H9 (cell line): Measurements from ENCODE around the gene NINL. TPM values are rescaled to one million over a fixed set of nuclear protein-coding genes. Genes with fewer than 3 reads are reported as not detected.

ENCODE experiments used
- DNase-seq: peaks from one replicate; pipeline ENCODE4 v3.0.0-alpha.2; 2017
- H2AFZ ChIP-seq: one replicate; pipeline ENCODE4 v1.6.1; 2013; ENCODE audit warnings: mild to moderate bottlenecking, low read length, control low read depth, moderate library complexity
- H2AK5ac ChIP-seq: 2 replicates; pipeline ENCODE4 v1.6.1; 2013; ENCODE audit warnings: low read length, control low read depth, mixed read lengths; ENCODE audit not compliant: insufficient read length
- H2BK120ac ChIP-seq: one replicate; pipeline ENCODE4 v1.6.1; 2013; ENCODE audit warnings: low read depth, mild to moderate bottlenecking, low read length, control low read depth, inconsistent platforms; ENCODE audit not compliant: poor library complexity, severe bottlenecking
- H2BK12ac ChIP-seq: 2 replicates; pipeline ENCODE4 v1.6.1; 2013; ENCODE audit warnings: low read length, control low read depth, mixed read lengths, low read depth; ENCODE audit not compliant: insufficient read length
- H2BK15ac ChIP-seq: 2 replicates; pipeline ENCODE4 v1.6.1; 2013; ENCODE audit warnings: low read depth, low read length, control low read depth
- H2BK20ac ChIP-seq: one replicate; pipeline ENCODE4 v1.6.1; 2013; ENCODE audit warnings: low read depth, mild to moderate bottlenecking, low read length, control low read depth, inconsistent platforms; ENCODE audit not compliant: poor library complexity, severe bottlenecking
- H2BK5ac ChIP-seq: 2 replicates; pipeline ENCODE4 v1.6.1; 2013; ENCODE audit warnings: low read length, control low read depth, mixed read lengths; ENCODE audit not compliant: insufficient read length
- H3K14ac ChIP-seq: 2 replicates; pipeline ENCODE4 v1.6.1; 2013; ENCODE audit warnings: low read length, control low read depth; ENCODE audit not compliant: insufficient read depth
- H3K18ac ChIP-seq: 2 replicates; pipeline ENCODE4 v1.6.1; 2013; ENCODE audit warnings: low read depth, mild to moderate bottlenecking, mixed read lengths, low read length, control low read depth; ENCODE audit not compliant: insufficient read length
- H3K23ac ChIP-seq: 2 replicates; pipeline ENCODE4 v1.6.1; 2013; ENCODE audit warnings: low read length, control low read depth, mixed read lengths, low read depth; ENCODE audit not compliant: insufficient read length
- H3K23me2 ChIP-seq: 2 replicates; pipeline ENCODE4 v1.6.1; 2013; ENCODE audit warnings: low read depth, mild to moderate bottlenecking, mixed read lengths, low read length, control low read depth; ENCODE audit not compliant: insufficient read length, poor library complexity, severe bottlenecking
- H3K27ac ChIP-seq: 2 replicates; pipeline ENCODE4 v1.5.1; 2013; ENCODE audit warnings: low read length, control low read depth, mixed read lengths, low read depth; ENCODE audit not compliant: insufficient read length
- H3K27me3 ChIP-seq: 2 replicates; pipeline ENCODE4 v1.6.1; 2013; ENCODE audit warnings: low read length, control low read depth, inconsistent platforms; ENCODE audit not compliant: insufficient read depth
- H3K4ac ChIP-seq: 2 replicates; pipeline ENCODE4 v1.6.1; 2013; ENCODE audit warnings: low read depth, mild to moderate bottlenecking, control low read depth, inconsistent platforms, low read length, moderate library complexity
- H3K4me1 ChIP-seq: 2 replicates; pipeline ENCODE4 v1.6.1; 2013; ENCODE audit warnings: low read length, control low read depth, inconsistent platforms; ENCODE audit not compliant: insufficient read depth
- H3K4me2 ChIP-seq: 2 replicates; pipeline ENCODE4 v1.6.1; 2013; ENCODE audit warnings: low read length, control low read depth, mixed read lengths; ENCODE audit not compliant: insufficient read length, insufficient read depth
- H3K56ac ChIP-seq: 2 replicates; pipeline ENCODE4 v1.6.1; 2013; ENCODE audit warnings: low read depth, mild to moderate bottlenecking, mixed read lengths, low read length, control low read depth; ENCODE audit not compliant: insufficient read length
- H3K79me1 ChIP-seq: 2 replicates; pipeline ENCODE4 v1.6.1; 2013; ENCODE audit warnings: low read depth, mild to moderate bottlenecking, moderate library complexity, low read length, control low read depth, inconsistent platforms; ENCODE audit not compliant: insufficient read depth, poor library complexity, severe bottlenecking
- H3K79me2 ChIP-seq: 2 replicates; pipeline ENCODE4 v1.6.1; 2013; ENCODE audit warnings: low read length, control low read depth, inconsistent platforms; ENCODE audit not compliant: insufficient read depth
- H3K9ac ChIP-seq: 2 replicates; pipeline ENCODE4 v1.6.1; 2013; ENCODE audit warnings: low read length, control low read depth, mixed read lengths; ENCODE audit not compliant: insufficient read length; ENCODE audit errors: extremely low read depth
- H3K9me3 ChIP-seq: one replicate; pipeline ENCODE4 v1.6.1; 2013; ENCODE audit warnings: low read depth, low read length, inconsistent platforms; ENCODE audit not compliant: control insufficient read depth
- H3T11ph ChIP-seq: one replicate; pipeline ENCODE4 v1.6.1; 2013; ENCODE audit warnings: mild to moderate bottlenecking, low read length, control low read depth, inconsistent platforms
- H4K20me1 ChIP-seq: one replicate; pipeline ENCODE4 v1.6.1; 2013; ENCODE audit not compliant: control insufficient read depth, insufficient read length, insufficient read depth
- H4K5ac ChIP-seq: 2 replicates; pipeline ENCODE4 v1.6.1; 2013; ENCODE audit warnings: low read depth, mild to moderate bottlenecking, mixed read lengths, low read length, control low read depth; ENCODE audit not compliant: insufficient read length
- H4K8ac ChIP-seq: replicated peaks from 2 replicates; pipeline ENCODE4 v1.6.1; 2013; ENCODE audit warnings: low read length, control low read depth, mixed read lengths, low read depth; ENCODE audit not compliant: insufficient read length
- H4K91ac ChIP-seq: 2 replicates; pipeline ENCODE4 v1.6.1; 2013; ENCODE audit warnings: low read depth, mild to moderate bottlenecking, moderate library complexity, mixed read lengths, low read length, control low read depth; ENCODE audit not compliant: insufficient read length
- H3K27ac Mint-ChIP-seq, 3 experiments: 2 replicates in 2 of 3; 3 replicates in 1 of 3; pipeline ENCODE4 v1.8.0; 2020 to 2021; ENCODE audit warnings: mixed read lengths in 3 of 3, mild to moderate bottlenecking in 1 of 3, moderate library complexity in 1 of 3
- H3K27me3 Mint-ChIP-seq: 2 replicates; pipeline ENCODE4 v1.8.0; 2021; ENCODE audit warnings: low read depth, mild to moderate bottlenecking, moderate library complexity, mixed read lengths
- H3K36me3 Mint-ChIP-seq, 3 experiments: 2 replicates in 2 of 3; 3 replicates in 1 of 3; pipeline ENCODE4 v1.8.0; 2020 to 2021; ENCODE audit warnings: low read depth in 3 of 3, mixed read lengths in 3 of 3; ENCODE audit not compliant: insufficient read depth in 1 of 3
- H3K4me1 Mint-ChIP-seq, 2 experiments: 2 replicates each; pipeline ENCODE4 v1.8.0; 2020; ENCODE audit warnings: mixed read lengths in 2 of 2
- H3K4me3 Mint-ChIP-seq, 2 experiments: 2 replicates in 1 of 2; 3 replicates in 1 of 2; pipeline ENCODE4 v1.8.0; 2020 to 2021; ENCODE audit warnings: mild to moderate bottlenecking in 2 of 2, mixed read lengths in 2 of 2, moderate library complexity in 1 of 2
- H3K9me3 Mint-ChIP-seq, 2 experiments: 2 replicates in 1 of 2; 3 replicates in 1 of 2; pipeline ENCODE4 v1.8.0; 2020; ENCODE audit warnings: mild to moderate bottlenecking in 2 of 2, mixed read lengths in 2 of 2, moderate library complexity in 1 of 2
- WGBS: extraction: QIAGEN DNeasy Blood & Tissue Kit; methylation state at CpG from one replicate; pipeline ENCODE4 v1.1.7; 2013; ENCODE audit warnings: missing lambda C conversion rate, low lambda C conversion rate, mixed read lengths; ENCODE audit not compliant: insufficient read length; ENCODE audit errors: extremely low coverage; 5-methylcytosine and 5-hydroxymethylcytosine counted together
- total RNA-seq: library from RNA; stranded (reverse); gene quantifications from 2 replicates; pipeline ENCODE4 v1.2.1, GENCODE V29; 2021
- TF ChIP-seq, protein P1 (sequence below): fragments of 200-600 bp; sonication (generic); conservative IDR thresholded peaks from 3 replicates; pipeline ENCODE4 v1.8.0; 2021; ENCODE audit warnings: antibody characterized with exemption, mild to moderate bottlenecking

NINL gene
- total RNA-seq, 1 experiment from 2014 or later: 34.3 TPM

DNA sequence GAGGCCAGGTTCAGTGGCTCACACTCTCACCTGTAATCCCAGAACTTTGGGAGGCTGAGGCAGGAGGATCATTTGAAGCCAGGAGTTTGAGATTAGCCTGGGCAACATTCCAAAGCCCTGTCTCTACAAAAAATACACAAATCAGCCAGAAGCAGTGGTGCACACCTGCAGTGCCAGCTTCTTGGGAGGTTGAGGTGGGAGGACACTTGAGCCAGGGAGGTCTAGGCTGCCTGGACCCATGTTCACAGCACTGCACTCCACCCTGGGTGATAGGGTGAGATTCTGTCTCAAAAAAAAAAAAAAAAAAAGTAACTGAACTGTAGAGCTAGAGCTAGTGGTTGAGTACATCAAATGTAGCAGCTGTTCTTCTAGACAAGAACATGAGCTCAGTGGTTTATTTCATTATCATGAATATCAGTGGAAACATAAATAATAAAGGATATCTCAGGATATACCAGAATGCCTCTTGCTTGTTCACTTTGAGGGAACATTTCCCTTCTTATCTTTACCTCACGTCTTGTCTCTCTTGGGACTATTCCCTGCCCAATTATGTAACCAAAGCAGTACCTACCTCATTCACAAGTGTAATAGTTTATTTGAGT, 20.9 kb upstream of the NINL start:
- Histone ChIP-seq H2BK12ac (no peak overlapping the region), H2AFZ (no peak overlapping the region), H3K18ac (no peak overlapping the region), H4K8ac (no peak overlapping the region), H3K9ac (no peak overlapping the region), H4K5ac (no peak overlapping the region), H3K79me1 (no peaks in the 10 kb centered on the region), H3K4ac (no peak overlapping the region), H3K23ac (no peak overlapping the region), H2BK15ac (no peak overlapping the region), H3K56ac (no peak overlapping the region), H3K9me3 (no peaks in the 10 kb centered on the region), H4K20me1 (no peaks in the 10 kb centered on the region), H4K91ac (no peak overlapping the region), H3K14ac (no peak overlapping the region), H2BK120ac (no peak overlapping the region), H3K27ac (no peak overlapping the region), H3K23me2 (no peaks in the 10 kb centered on the region), H3K79me2 (no peaks in the 10 kb centered on the region), H2BK20ac (no peak overlapping the region), H3T11ph (no peak overlapping the region), H3K4me2 (no peak overlapping the region), H2AK5ac (no peak overlapping the region), H2BK5ac (no peak overlapping the region), H3K27me3 (no peaks in the 10 kb centered on the region), H3K4me1 (peaks cover 2% of the 10 kb centered on the region; the same call in 1 of the 2 replicates)
- Mint-ChIP-seq H3K4me1 (peaks cover 5 to 6% of the 10 kb centered on the region in 2 experiments; a peak in 3 of 4 replicates), H3K27me3 (0 out of 2 replicates have a peak, but pooled peaks cover 1% of the 10 kb centered on the region), H3K36me3 (no peaks in the 10 kb centered on the region), H3K9me3 (no peaks in the 10 kb centered on the region; a peak in 1 of 5 replicates), H3K4me3 (no peak overlapping the region), H3K27ac (no peak overlapping the region)
- no CpG with 5 or more reads among the region's 1 CpG for WGBS
- no peak for DNase-seq
- TF ChIP-seq, protein P1, sequence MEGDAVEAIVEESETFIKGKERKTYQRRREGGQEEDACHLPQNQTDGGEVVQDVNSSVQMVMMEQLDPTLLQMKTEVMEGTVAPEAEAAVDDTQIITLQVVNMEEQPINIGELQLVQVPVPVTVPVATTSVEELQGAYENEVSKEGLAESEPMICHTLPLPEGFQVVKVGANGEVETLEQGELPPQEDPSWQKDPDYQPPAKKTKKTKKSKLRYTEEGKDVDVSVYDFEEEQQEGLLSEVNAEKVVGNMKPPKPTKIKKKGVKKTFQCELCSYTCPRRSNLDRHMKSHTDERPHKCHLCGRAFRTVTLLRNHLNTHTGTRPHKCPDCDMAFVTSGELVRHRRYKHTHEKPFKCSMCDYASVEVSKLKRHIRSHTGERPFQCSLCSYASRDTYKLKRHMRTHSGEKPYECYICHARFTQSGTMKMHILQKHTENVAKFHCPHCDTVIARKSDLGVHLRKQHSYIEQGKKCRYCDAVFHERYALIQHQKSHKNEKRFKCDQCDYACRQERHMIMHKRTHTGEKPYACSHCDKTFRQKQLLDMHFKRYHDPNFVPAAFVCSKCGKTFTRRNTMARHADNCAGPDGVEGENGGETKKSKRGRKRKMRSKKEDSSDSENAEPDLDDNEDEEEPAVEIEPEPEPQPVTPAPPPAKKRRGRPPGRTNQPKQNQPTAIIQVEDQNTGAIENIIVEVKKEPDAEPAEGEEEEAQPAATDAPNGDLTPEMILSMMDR: no peak
